ENCODE results near the gene ZNF573. TPM values are rescaled to one million over a fixed set of nuclear protein-coding genes. Genes with fewer than 3 reads are reported as not detected.

ZNF573 gene
- total and polyA plus RNA-seq, 2 of the 13 experiments (the other 11 are each of a cell fraction or from before 2014, with no cell fraction given) = 3.1 to 9.3 TPM

GRCh38 chr19:37691881-37692504 is 87.4 kb downstream of the ZNF573 start (continued):
- TF ChIP-seq CREM (IDR thresholded peaks at IDR 0.05) (peak; percentile 88), CREM (CRISPR knock-in tag; IDR thresholded peaks at IDR 0.05) (no peak), ZNF589 (CRISPR knock-in tag; conservative IDR thresholded peaks at IDR 0.05) (no peak), ZNF792 (CRISPR knock-in tag; IDR thresholded peaks at IDR 0.05) (peak; percentile 86), REL (CRISPR knock-in tag; conservative IDR thresholded peaks at IDR 0.05) (no peak), KMT2A (CRISPR knock-in tag; IDR thresholded peaks at IDR 0.05) (peak; percentile 97), ZBTB44 (CRISPR knock-in tag; IDR thresholded peaks at IDR 0.05) (no peak), ZNF773 (CRISPR knock-in tag; IDR thresholded peaks at IDR 0.05; ENCODE audit: borderline replicate concordance) (peak; percentile 53; the same call in 1 of the 2 replicates), MXI1 (IDR thresholded peaks at IDR 0.05; ENCODE audit: borderline replicate concordance, low read depth, low read length) (peak; percentile 15; the same call in 1 of the 3 replicates), ARNT2 (CRISPR knock-in tag; IDR thresholded peaks at IDR 0.05; ENCODE audit: low read depth) (no peak; the same call in 1 of the 2 replicates), TOPORS (CRISPR knock-in tag; IDR thresholded peaks at IDR 0.05) (no peak), SUZ12 (IDR thresholded peaks at IDR 0.05; ENCODE audit: low read depth, low read length) (peak; percentile 47), ZNF446 (CRISPR knock-in tag; IDR thresholded peaks at IDR 0.05) (no peak), PITX1 (CRISPR knock-in tag; IDR thresholded peaks at IDR 0.05) (no peak), KDM3A (CRISPR knock-in tag; IDR thresholded peaks at IDR 0.05; ENCODE audit: low read depth) (peak; percentile 87; the same call in 1 of the 2 replicates), TSC22D2 (CRISPR knock-in tag; IDR thresholded peaks at IDR 0.05; ENCODE audit: borderline replicate concordance) (no peak), GFI1 (CRISPR knock-in tag; IDR thresholded peaks at IDR 0.05; ENCODE audit: borderline replicate concordance) (0 out of 2 replicates have a peak, but pooled peaks have one; percentile 45), ZNF256 (CRISPR knock-in tag; conservative IDR thresholded peaks at IDR 0.05) (no peak), ASH2L (IDR thresholded peaks at IDR 0.05; ENCODE audit: insufficient read length, low read depth, low read length) (peak; percentile 85), PRDM4 (CRISPR knock-in tag; IDR thresholded peaks at IDR 0.05; ENCODE audit: borderline replicate concordance) (no peak; the same call in 1 of the 2 replicates), ZNF205 (CRISPR knock-in tag; IDR thresholded peaks at IDR 0.05) (no peak; the same call in 1 of the 2 replicates), ZSCAN5A (CRISPR knock-in tag; IDR thresholded peaks at IDR 0.05; ENCODE audit: borderline replicate concordance) (0 out of 2 replicates have a peak, but pooled peaks have one; percentile 22), ADNP (CRISPR knock-in tag; IDR thresholded peaks at IDR 0.05) (no peak), NCOA2 (CRISPR knock-in tag; IDR thresholded peaks at IDR 0.05) (peak; percentile 43; the same call in 1 of the 2 replicates), ZNF7 (CRISPR knock-in tag; IDR thresholded peaks at IDR 0.05) (no peak)
- TF ChIP-seq, protein P1, sequence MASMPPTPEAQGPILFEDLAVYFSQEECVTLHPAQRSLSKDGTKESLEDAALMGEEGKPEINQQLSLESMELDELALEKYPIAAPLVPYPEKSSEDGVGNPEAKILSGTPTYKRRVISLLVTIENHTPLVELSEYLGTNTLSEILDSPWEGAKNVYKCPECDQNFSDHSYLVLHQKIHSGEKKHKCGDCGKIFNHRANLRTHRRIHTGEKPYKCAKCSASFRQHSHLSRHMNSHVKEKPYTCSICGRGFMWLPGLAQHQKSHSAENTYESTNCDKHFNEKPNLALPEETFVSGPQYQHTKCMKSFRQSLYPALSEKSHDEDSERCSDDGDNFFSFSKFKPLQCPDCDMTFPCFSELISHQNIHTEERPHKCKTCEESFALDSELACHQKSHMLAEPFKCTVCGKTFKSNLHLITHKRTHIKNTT (CRISPR knock-in tag; IDR thresholded peaks at IDR 0.05) = no peak

All from HepG2 (cell line).